ENCODE data around the gene ATE1. TPM values are rescaled to one million over a fixed set of nuclear protein-coding genes. Genes with fewer than 3 reads are reported as not detected.

ATE1 gene
- total RNA-seq, 3 donors from 2014 or later (not counting 1 experiment from before 2014, with no cell fraction given): 30.4 to 40.6 (median 30.5) TPM

GRCh38 chr10:121715076-121715475, 212.8 kb downstream of the ATE1 start:
- no peak overlapping the region for H3K4me3 ChIP-seq (ENCODE audit: low read length)
- DNase-seq (no peak), ATAC-seq (no peak)
- 74% methylated on average over 3 of the region's 3 CpGs for WGBS (ENCODE audit: insufficient coverage)
- H3K4me1 ChIP-seq (ENCODE audit: control insufficient read depth, insufficient read depth, low read length): no peaks in the 10 kb centered on the region
- H3K9me3 ChIP-seq (ENCODE audit: control insufficient read depth, insufficient read depth, low read length): no peaks in the 10 kb centered on the region
- no peak for TF ChIP-seq CTCF (IDR thresholded peaks at IDR 0.05)
- Mint-ChIP-seq H3K36me3 (no peaks in the 10 kb centered on the region), H3K9me3 (no peaks in the 10 kb centered on the region), H3K4me3 (no peak overlapping the region), H3K27me3 (ENCODE audit: low read depth in 2 of 2) (peaks cover 8 to 32% of the 10 kb centered on the region in 2 donors), H3K4me1 (no peaks in the 10 kb centered on the region), H3K27ac (no peak overlapping the region)
- H3K27me3 ChIP-seq (ENCODE audit: control insufficient read depth, insufficient read depth, low read length): no peaks in the 10 kb centered on the region
- H3K27ac ChIP-seq (ENCODE audit: low read length): no peak overlapping the region
- H3K36me3 ChIP-seq (ENCODE audit: control insufficient read depth, insufficient read depth, low read length): no peaks in the 10 kb centered on the region
- intact Hi-C loops (cut with micrococcal nuclease): no loop called here

GRCh38 chr10:121713486-121713885, 214.3 kb downstream of the ATE1 start:
- WGBS (ENCODE audit: insufficient coverage): 93% methylated on average over 5 of the region's 5 CpGs
- H3K27me3 Mint-ChIP-seq (ENCODE audit: low read depth in 2 of 2): peaks cover 14 to 44% of the 10 kb centered on the region in 2 donors
- no peak overlapping the region for H3K4me3 Mint-ChIP-seq
- intact Hi-C loops (cut with micrococcal nuclease): no loop called here
- H3K9me3 Mint-ChIP-seq: no peaks in the 10 kb centered on the region
- H3K27me3 ChIP-seq (ENCODE audit: control insufficient read depth, insufficient read depth, low read length): no peaks in the 10 kb centered on the region
- no peaks in the 10 kb centered on the region for H3K9me3 ChIP-seq (ENCODE audit: control insufficient read depth, insufficient read depth, low read length)
- ATAC-seq (no peak), DNase-seq (no peak)
- TF ChIP-seq CTCF (IDR thresholded peaks at IDR 0.05): no peak
- H3K36me3 Mint-ChIP-seq: no peaks in the 10 kb centered on the region
- no peaks in the 10 kb centered on the region for H3K36me3 ChIP-seq (ENCODE audit: control insufficient read depth, insufficient read depth, low read length)
- H3K27ac ChIP-seq (ENCODE audit: low read length): no peak overlapping the region
- no peaks in the 10 kb centered on the region for H3K4me1 ChIP-seq (ENCODE audit: control insufficient read depth, insufficient read depth, low read length)
- H3K4me3 ChIP-seq (ENCODE audit: low read length): no peak overlapping the region
- H3K27ac Mint-ChIP-seq: no peak overlapping the region
- no peaks in the 10 kb centered on the region for H3K4me1 Mint-ChIP-seq

DNA sequence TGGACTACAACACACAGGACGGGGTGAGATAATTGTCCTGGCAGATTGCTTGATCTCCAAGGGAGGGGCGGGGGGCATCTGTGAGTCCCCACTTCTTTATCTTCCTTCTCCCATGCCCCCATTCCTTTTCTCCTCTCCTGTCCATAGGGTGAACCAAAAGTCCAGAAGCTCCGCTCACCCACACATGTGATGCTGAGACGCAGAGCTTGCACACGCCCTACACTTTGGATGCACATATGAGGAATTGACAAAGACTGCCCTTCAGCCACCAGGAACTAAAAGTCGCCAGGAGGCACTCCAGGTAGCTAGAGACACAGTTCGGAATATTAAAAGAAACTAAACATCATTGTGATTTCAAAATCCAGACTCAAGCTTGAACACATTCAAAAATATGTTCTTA, 216.9 kb downstream of the ATE1 start:
- Histone ChIP-seq H3K4me1 (ENCODE audit: control insufficient read depth, insufficient read depth, low read length) (no peaks in the 10 kb centered on the region), H3K36me3 (ENCODE audit: control insufficient read depth, insufficient read depth, low read length) (no peaks in the 10 kb centered on the region), H3K4me3 (ENCODE audit: low read length) (no peak overlapping the region), H3K9me3 (ENCODE audit: control insufficient read depth, insufficient read depth, low read length) (no peaks in the 10 kb centered on the region), H3K27ac (ENCODE audit: low read length) (no peak overlapping the region), H3K27me3 (ENCODE audit: control insufficient read depth, insufficient read depth, low read length) (no peaks in the 10 kb centered on the region)
- 75% methylated on average over 7 of the region's 7 CpGs for WGBS (ENCODE audit: insufficient coverage)
- no peak overlapping the region for H3K27ac Mint-ChIP-seq
- no peaks in the 10 kb centered on the region for H3K36me3 Mint-ChIP-seq
- ATAC-seq: no peak
- H3K4me1 Mint-ChIP-seq: no peaks in the 10 kb centered on the region
- H3K9me3 Mint-ChIP-seq: no peaks in the 10 kb centered on the region
- no peak for DNase-seq
- H3K27me3 Mint-ChIP-seq (ENCODE audit: low read depth in 2 of 2): peaks cover 15 to 41% of the 10 kb centered on the region in 2 donors
- intact Hi-C loops (cut with micrococcal nuclease): no loop called here
- H3K4me3 Mint-ChIP-seq: no peak overlapping the region
- TF ChIP-seq CTCF (IDR thresholded peaks at IDR 0.05): no peak

DNA sequence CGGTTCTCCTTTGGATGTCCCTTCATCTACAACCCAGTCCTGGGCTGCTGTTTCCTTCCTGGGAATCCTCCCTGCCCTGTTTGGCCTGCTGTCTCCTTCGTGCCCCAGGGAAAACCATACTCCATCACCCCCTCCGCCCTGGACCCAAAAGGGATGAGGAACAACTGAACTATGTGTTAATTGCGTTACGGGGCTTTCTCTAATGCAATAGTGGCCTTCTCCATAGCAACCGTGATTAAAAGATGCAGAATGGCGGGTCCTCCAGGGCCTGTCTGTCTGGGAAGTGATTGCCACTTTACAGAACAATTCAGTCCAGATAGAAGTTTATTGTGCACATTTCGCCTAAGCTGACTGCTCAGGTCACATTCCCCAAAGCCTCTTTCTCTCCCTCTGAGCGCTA, 217.6 kb downstream of the ATE1 start:
- H3K27ac Mint-ChIP-seq: no peak overlapping the region

More for the DNA sequence above, 217.6 kb downstream of the ATE1 start:
- H3K4me3 Mint-ChIP-seq: no peak overlapping the region
- H3K36me3 Mint-ChIP-seq: no peaks in the 10 kb centered on the region
- no peak for TF ChIP-seq CTCF (IDR thresholded peaks at IDR 0.05)
- no peaks in the 10 kb centered on the region for H3K9me3 Mint-ChIP-seq
- ATAC-seq: no peak
- WGBS (ENCODE audit: insufficient coverage): 48% methylated on average over 8 of the region's 9 CpGs
- Histone ChIP-seq H3K36me3 (ENCODE audit: control insufficient read depth, insufficient read depth, low read length) (no peaks in the 10 kb centered on the region), H3K9me3 (ENCODE audit: control insufficient read depth, insufficient read depth, low read length) (no peaks in the 10 kb centered on the region), H3K4me1 (ENCODE audit: control insufficient read depth, insufficient read depth, low read length) (no peaks in the 10 kb centered on the region), H3K4me3 (ENCODE audit: low read length) (no peak overlapping the region), H3K27me3 (ENCODE audit: control insufficient read depth, insufficient read depth, low read length) (no peaks in the 10 kb centered on the region), H3K27ac (ENCODE audit: low read length) (no peak overlapping the region)
- no peak for DNase-seq
- intact Hi-C loops (cut with micrococcal nuclease): no loop called here
- H3K27me3 Mint-ChIP-seq (ENCODE audit: low read depth in 2 of 2): peaks cover 15 to 36% of the 10 kb centered on the region in 2 donors
- H3K4me1 Mint-ChIP-seq: no peaks in the 10 kb centered on the region
